Measurements from ENCODE around the gene ZDHHC24.

DNA sequence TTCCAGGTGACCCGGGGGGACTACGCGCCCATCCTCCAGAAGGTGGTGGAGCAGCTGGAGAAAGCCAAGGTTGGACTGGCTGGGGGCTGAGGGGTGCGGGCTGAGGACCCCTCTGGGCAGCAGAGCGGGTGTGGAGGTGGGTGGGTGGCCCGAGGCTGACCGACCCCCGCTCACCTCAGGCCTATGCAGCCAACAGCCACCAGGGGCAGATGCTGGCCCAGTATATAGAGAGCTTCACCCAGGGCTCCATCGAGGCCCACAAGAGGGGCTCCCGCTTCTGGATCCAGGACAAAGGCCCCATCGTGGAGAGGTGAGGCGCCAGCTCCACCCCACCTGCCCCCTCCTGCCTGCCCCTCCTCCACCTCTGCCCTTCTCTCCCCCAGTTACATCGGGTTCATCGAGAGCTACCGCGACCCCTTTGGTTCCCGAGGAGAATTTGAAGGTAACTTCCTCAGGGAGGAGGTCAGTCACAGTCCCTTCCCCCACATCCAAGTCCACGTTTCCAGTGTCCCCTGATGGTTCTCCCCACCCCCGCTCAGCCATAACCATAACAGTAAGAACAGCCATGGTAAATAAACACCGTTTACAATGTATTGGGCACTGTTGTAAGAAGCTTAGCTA, 54.4 kb downstream of the ZDHHC24 start:
- TF ChIP-seq, protein P1, sequence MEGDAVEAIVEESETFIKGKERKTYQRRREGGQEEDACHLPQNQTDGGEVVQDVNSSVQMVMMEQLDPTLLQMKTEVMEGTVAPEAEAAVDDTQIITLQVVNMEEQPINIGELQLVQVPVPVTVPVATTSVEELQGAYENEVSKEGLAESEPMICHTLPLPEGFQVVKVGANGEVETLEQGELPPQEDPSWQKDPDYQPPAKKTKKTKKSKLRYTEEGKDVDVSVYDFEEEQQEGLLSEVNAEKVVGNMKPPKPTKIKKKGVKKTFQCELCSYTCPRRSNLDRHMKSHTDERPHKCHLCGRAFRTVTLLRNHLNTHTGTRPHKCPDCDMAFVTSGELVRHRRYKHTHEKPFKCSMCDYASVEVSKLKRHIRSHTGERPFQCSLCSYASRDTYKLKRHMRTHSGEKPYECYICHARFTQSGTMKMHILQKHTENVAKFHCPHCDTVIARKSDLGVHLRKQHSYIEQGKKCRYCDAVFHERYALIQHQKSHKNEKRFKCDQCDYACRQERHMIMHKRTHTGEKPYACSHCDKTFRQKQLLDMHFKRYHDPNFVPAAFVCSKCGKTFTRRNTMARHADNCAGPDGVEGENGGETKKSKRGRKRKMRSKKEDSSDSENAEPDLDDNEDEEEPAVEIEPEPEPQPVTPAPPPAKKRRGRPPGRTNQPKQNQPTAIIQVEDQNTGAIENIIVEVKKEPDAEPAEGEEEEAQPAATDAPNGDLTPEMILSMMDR (conservative IDR thresholded peaks at IDR 0.05; ENCODE audit: low read length), result peak; percentile 46
- TF ChIP-seq EZH2phosphoT487 (IDR thresholded peaks at IDR 0.05; ENCODE audit: borderline replicate concordance), result no peak

Measured in Loucy (cell line).